IMR-90 (cell line): Measurements from ENCODE around the gene SPG11. TPM values are rescaled to one million over a fixed set of nuclear protein-coding genes. Genes with fewer than 3 reads are reported as not detected.
"Not testable (repeated sequence)": the region's sequence is repeated elsewhere in the genome, so short reads cannot be mapped to it uniquely, and the experiment has no call there.

Experiments
- ATAC-seq: fragments of 200-7000 bp; cut with Tn5 transposase; 2 replicates; pipeline ENCODE4 v1.9.1; 2020; ENCODE audit warnings: low read depth, mild to moderate bottlenecking, moderate library complexity
- BruUV-seq: library from RNA; stranded (reverse); fragments of 400-500 nt; replicated peaks from 2 replicates; lab custom pipeline; 2021; lab: Mats Ljungman, UMichigan
- CTCF ChIA-PET: fragments of 300-600 bp; formaldehyde crosslinking; extraction: SDS; loops from one replicate; lab custom pipeline; 2021; ENCODE audit warnings: antibody characterized with exemption; lab: Yijun Ruan, JAX
- POLR2A ChIA-PET: fragments of 300-600 bp; sonication (Branson Sonifier 250); formaldehyde crosslinking; loops from one replicate; lab custom pipeline; 2022; ENCODE audit warnings: antibody characterized with exemption; ENCODE audit not compliant: unreplicated experiment; lab: Charles Lee
- DNase-seq: peaks from one replicate; pipeline ENCODE4 v3.0.0; 2013
- H2AFZ ChIP-seq: replicated peaks from 2 replicates; pipeline ENCODE3; 2013; ENCODE audit warnings: low read length, mild to moderate bottlenecking; ENCODE audit not compliant: poor library complexity
- H2AK5ac ChIP-seq: 2 replicates; pipeline ENCODE4 v1.6.1; 2013; ENCODE audit warnings: low read depth, low read length, inconsistent platforms
- H2AK9ac ChIP-seq: replicated peaks from 2 replicates; pipeline ENCODE3; 2013; ENCODE audit warnings: mild to moderate bottlenecking, low read depth, low read length, moderate library complexity; ENCODE audit not compliant: poor library complexity
- H2BK120ac ChIP-seq: 2 replicates; pipeline ENCODE4 v1.6.1; 2013; ENCODE audit warnings: low read depth, low read length, inconsistent platforms
- H2BK15ac ChIP-seq: 3 replicates; pipeline ENCODE4 v1.6.1; 2013; ENCODE audit warnings: low read depth, low read length, inconsistent platforms
- H2BK20ac ChIP-seq: 2 replicates; pipeline ENCODE4 v1.6.1; 2013; ENCODE audit warnings: low read depth, mild to moderate bottlenecking, inconsistent platforms, low read length, moderate library complexity
- H2BK5ac ChIP-seq: 2 replicates; pipeline ENCODE4 v1.6.1; 2013; ENCODE audit warnings: mild to moderate bottlenecking, low read depth, low read length, inconsistent platforms; ENCODE audit not compliant: poor library complexity, severe bottlenecking
- H3K14ac ChIP-seq: replicated peaks from 2 replicates; pipeline ENCODE4 v1.6.1; 2013; ENCODE audit warnings: low read depth, low read length, inconsistent platforms
- H3K18ac ChIP-seq: 2 replicates; pipeline ENCODE4 v1.6.1; 2013; ENCODE audit warnings: low read depth, low read length, control low read depth
- H3K23ac ChIP-seq: 2 replicates; pipeline ENCODE4 v1.6.1; 2013; ENCODE audit warnings: low read depth, low read length, inconsistent platforms
- H3K27ac ChIP-seq: 2 replicates; pipeline ENCODE4 v1.5.1; 2013; ENCODE audit warnings: mild to moderate bottlenecking, control low read depth, low read length; ENCODE audit not compliant: insufficient read depth
- H3K27me3 ChIP-seq: 2 replicates; pipeline ENCODE4 v1.6.1; 2013; ENCODE audit warnings: low read length; ENCODE audit not compliant: control insufficient read depth, insufficient read depth
- H3K36me3 ChIP-seq: 2 replicates; pipeline ENCODE4 v1.6.1; 2013; ENCODE audit warnings: low read length, mixed read lengths; ENCODE audit not compliant: control insufficient read depth, insufficient read depth
- H3K4ac ChIP-seq: 2 replicates; pipeline ENCODE4 v1.6.1; 2013; ENCODE audit warnings: low read depth, low read length, inconsistent platforms
- H3K4me1 ChIP-seq: 2 replicates; pipeline ENCODE4 v1.6.1; 2013; ENCODE audit warnings: low read length, mixed read lengths; ENCODE audit not compliant: control insufficient read depth, insufficient read depth
- H3K4me2 ChIP-seq: 2 replicates; pipeline ENCODE4 v1.6.1; 2013; ENCODE audit warnings: low read depth, mild to moderate bottlenecking, control low read depth, low read length, moderate library complexity
- H3K4me3 ChIP-seq: 2 replicates; pipeline ENCODE4 v1.5.1; 2013; ENCODE audit warnings: low read depth, mild to moderate bottlenecking, control low read depth, low read length, moderate library complexity; ENCODE audit not compliant: insufficient read depth
- H3K56ac ChIP-seq: 2 replicates; pipeline ENCODE4 v1.6.1; 2013; ENCODE audit warnings: low read length, inconsistent platforms; ENCODE audit not compliant: insufficient read depth; ENCODE audit errors: extremely low read depth
- H3K79me1 ChIP-seq, 2 experiments: 2 replicates each; pipeline ENCODE4 v1.6.1; 2013; ENCODE audit warnings: low read length in 2 of 2, inconsistent platforms in 1 of 2, low read depth in 1 of 2
- H3K9ac ChIP-seq: 2 replicates; pipeline ENCODE4 v1.6.1; 2013; ENCODE audit warnings: low read depth, low read length, control low read depth
- H3K9me1 ChIP-seq: 2 replicates; pipeline ENCODE4 v1.6.1; 2013; ENCODE audit warnings: low read length, inconsistent platforms; ENCODE audit not compliant: insufficient read depth
- H3K9me3 ChIP-seq: 2 replicates; pipeline ENCODE4 v1.6.1; 2013; ENCODE audit warnings: low read length; ENCODE audit not compliant: control insufficient read depth, insufficient read depth
- H4K20me1 ChIP-seq: 2 replicates; pipeline ENCODE4 v1.6.1; 2013; ENCODE audit warnings: low read length, inconsistent platforms; ENCODE audit not compliant: insufficient read depth
- H4K5ac ChIP-seq: 2 replicates; pipeline ENCODE4 v1.6.1; 2013; ENCODE audit warnings: mild to moderate bottlenecking, low read depth, low read length, control low read depth
- H4K8ac ChIP-seq, 2 experiments: 2 replicates each; pipeline ENCODE4 v1.6.1; 2013; ENCODE audit warnings: low read depth in 2 of 2, low read length in 2 of 2, control low read depth in 1 of 2, inconsistent platforms in 1 of 2
- H4K91ac ChIP-seq: 2 replicates; pipeline ENCODE4 v1.6.1; 2013; ENCODE audit warnings: low read depth, low read length, inconsistent platforms; ENCODE audit not compliant: insufficient read depth
- CEBPB ChIP-seq: IDR thresholded peaks from 2 replicates; pipeline ENCODE4 v1.6.1; 2012; ENCODE audit warnings: low read depth, low read length, improper control_type of control experiment
- CTCF ChIP-seq: conservative IDR thresholded peaks from 2 replicates; pipeline ENCODE4 v1.5.1; 2012; ENCODE audit warnings: mild to moderate bottlenecking, low read depth, low read length, improper control_type of control experiment
- SMC3 ChIP-seq: fragments of 150-350 bp; IDR thresholded peaks from 2 replicates; pipeline ENCODE4 v1.6.1; 2016; ENCODE audit warnings: low read depth, mild to moderate bottlenecking, antibody characterized with exemption, low read length, moderate library complexity
- WGBS, 2 experiments: methylation state at CpG; one replicate each; pipeline versions ENCODE4 v1.1.5 to v1.1.7; 2013; ENCODE audit warnings: missing lambda C conversion rate in 2 of 2; ENCODE audit not compliant: insufficient read length in 1 of 2; ENCODE audit errors: extremely low coverage in 2 of 2; 5-methylcytosine and 5-hydroxymethylcytosine counted together
- dilution Hi-C: fragments of 300-500 bp; cut with HindIII; formaldehyde crosslinking; loops from one replicate; pipeline ENCODE4 v1.14.3; 2018; ENCODE audit warnings: low sequenced_read_pairs; ENCODE audit not compliant: unreplicated experiment
- in situ Hi-C: fragments of 300-500 bp; cut with MboI; formaldehyde crosslinking; loops from 3 replicates; pipeline ENCODE4 v1.14.3; 2019; ENCODE audit warnings: low sequenced_read_pairs, inconsistent platforms, mixed read lengths
- intact Hi-C: fragments of 100-400 bp; cut with micrococcal nuclease; formaldehyde crosslinking; loops from 2 replicates; pipeline ENCODE4 v1.10.0; 2022
- polyA plus RNA-seq, 3 experiments: library from polyadenylated mRNA; depleted of rRNA; stranded (reverse); fragments of >200 nt; gene quantifications; 2 replicates each; pipeline ENCODE4 v1.2.3, GENCODE V29; 2012; ENCODE audit warnings: low replicate concordance in 1 of 3
- total RNA-seq: library from RNA; depleted of rRNA; stranded (reverse); fragments of >200 nt; gene quantifications from 2 replicates; pipeline ENCODE4 v1.2.3, GENCODE V29; 2012

SPG11 gene
- total and polyA plus RNA-seq, 2 of the 4 experiments (the other 2 are of a cell fraction), result 30.8 to 32.6 TPM

GRCh38 chr15:44532689-44533088, 130.8 kb downstream of the SPG11 start (continued):
- TF ChIP-seq CEBPB (no peak), CTCF (no peak), SMC3 (no peak)

DNA sequence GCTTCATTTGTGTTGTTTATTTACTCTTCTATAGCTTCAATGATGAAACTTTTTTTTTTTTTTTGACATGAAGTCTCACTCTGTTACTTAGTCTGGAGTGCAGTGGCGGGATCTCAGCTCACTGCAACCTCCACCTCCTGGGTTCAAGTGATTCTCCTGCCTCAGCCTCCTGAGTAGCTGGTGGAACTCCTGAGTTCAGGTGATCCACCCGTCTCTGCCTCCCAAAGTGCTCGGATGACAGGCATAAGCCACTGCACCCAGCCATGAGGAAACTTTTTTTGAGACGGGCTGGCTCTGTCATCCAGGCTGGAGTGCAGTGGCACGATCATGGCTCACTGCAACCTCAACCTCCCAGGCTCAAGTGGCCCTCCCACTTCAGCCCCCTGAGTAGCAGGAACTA, 131.2 kb downstream of the SPG11 start:
- H3K9me3 ChIP-seq, H2BK120ac ChIP-seq, H3K27ac ChIP-seq, ATAC-seq, H3K9me1 ChIP-seq, H3K23ac ChIP-seq, H2BK20ac ChIP-seq, H3K4ac ChIP-seq, H2BK15ac ChIP-seq, H2AFZ ChIP-seq, H2AK9ac ChIP-seq, H3K14ac ChIP-seq, H3K4me3 ChIP-seq, H3K9ac ChIP-seq, H2AK5ac ChIP-seq, in situ Hi-C loops, H4K20me1 ChIP-seq, H4K91ac ChIP-seq, H3K4me1 ChIP-seq, BruUV-seq, DNase-seq, H3K18ac ChIP-seq, H2BK5ac ChIP-seq, H3K36me3 ChIP-seq, dilution Hi-C loops, POLR2A ChIA-PET, H4K5ac ChIP-seq, H4K8ac ChIP-seq, H3K27me3 ChIP-seq, H3K56ac ChIP-seq, H3K4me2 ChIP-seq: not testable (repeated sequence)
- intact Hi-C loops, result loop anchor here (10.0 kb wide), 1 partner anchor 657 kb away; no protein-coding TSS in a partner anchor
- no CpG with 5 or more reads among the region's 5 CpGs for WGBS, 2 experiments
- CTCF ChIA-PET, result interaction anchor here (0.6 kb wide), 1 partner anchor 339 kb away, joined by 6 read pairs; no protein-coding TSS in a partner anchor
- peaks cover 14 to 37% of the 10 kb centered on the region in 2 experiments for H3K79me1 ChIP-seq
